Ishikawa (cell line): ENCODE measurements around the gene PCDHA7.

Source experiments
- CREB1 ChIP-seq: IDR thresholded peaks from 2 replicates; pipeline ENCODE4 v1.6.1; 2012; ENCODE audit warnings: low read depth
- EP300 ChIP-seq: IDR thresholded peaks from 2 replicates; pipeline ENCODE4 v1.6.1; 2012; ENCODE audit warnings: borderline replicate concordance
- NFIC ChIP-seq: IDR thresholded peaks from 2 replicates; pipeline ENCODE4 v1.6.1; 2012
- RAD21 ChIP-seq: IDR thresholded peaks from 2 replicates; pipeline ENCODE4 v1.6.1; 2012; ENCODE audit warnings: low read depth
- TAF1 ChIP-seq: IDR thresholded peaks from 2 replicates; pipeline ENCODE4 v1.6.1; 2012; ENCODE audit warnings: low read depth, mild to moderate bottlenecking

DNA sequence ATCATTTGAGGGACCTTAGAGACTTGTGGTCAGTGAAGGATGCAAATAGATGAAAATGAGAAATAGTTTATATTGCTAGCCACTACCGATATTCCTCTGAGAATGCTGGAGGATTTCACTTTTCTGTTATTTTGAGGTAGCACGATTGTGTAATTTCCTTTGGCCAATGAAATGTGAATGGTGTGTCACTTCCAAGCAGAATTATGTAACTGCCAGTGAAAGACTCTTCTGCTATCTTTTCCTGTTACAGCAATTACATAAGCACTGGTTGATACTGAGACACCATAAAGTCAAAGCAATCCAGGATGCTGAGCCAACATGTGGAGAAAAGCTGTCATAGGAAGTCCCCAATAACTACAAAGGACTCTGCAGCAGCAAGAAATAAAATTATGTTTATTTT lies 43.0 kb upstream of the PCDHA7 start:
- TF ChIP-seq RAD21, result no peak
- TF ChIP-seq TAF1, result no peak
- no peak for TF ChIP-seq EP300
- TF ChIP-seq NFIC, result no peak
- no peak for TF ChIP-seq CREB1
